NCI-H748 treated with DMSO at 0.1 percent for 48 hours (cell line): ENCODE measurements around the gene FFAR3.
"Not testable (repeated sequence)": the region's sequence is repeated elsewhere in the genome, so short reads cannot be mapped to it uniquely, and the experiment has no call there.

ENCODE experiments used
- DNase-seq: peaks from one replicate; lab custom pipeline; 2025; lab: John Stamatoyannopoulos, UW

FFAR3 gene

DNA sequence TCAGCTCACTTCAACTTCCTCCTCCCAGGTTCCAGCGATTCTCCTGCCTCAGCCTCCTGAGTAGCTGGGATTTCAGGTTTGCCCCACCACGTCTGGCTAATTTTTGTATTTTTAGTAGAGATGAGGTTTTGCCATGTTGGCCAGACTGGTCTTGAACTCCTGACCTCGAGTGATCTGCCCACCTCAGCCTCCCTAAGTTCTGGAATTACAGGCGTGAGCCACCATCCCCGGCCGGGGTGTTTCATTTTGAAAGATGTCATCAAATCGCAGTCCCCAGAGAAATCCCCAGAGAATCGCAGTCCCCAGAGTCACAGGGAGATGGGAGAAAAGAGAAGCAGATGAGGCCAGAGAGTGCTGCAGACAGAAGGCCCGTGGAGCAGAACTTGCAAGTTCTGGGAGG, 43.2 kb downstream of the FFAR3 start:
- not testable (repeated sequence) for DNase-seq

DNA sequence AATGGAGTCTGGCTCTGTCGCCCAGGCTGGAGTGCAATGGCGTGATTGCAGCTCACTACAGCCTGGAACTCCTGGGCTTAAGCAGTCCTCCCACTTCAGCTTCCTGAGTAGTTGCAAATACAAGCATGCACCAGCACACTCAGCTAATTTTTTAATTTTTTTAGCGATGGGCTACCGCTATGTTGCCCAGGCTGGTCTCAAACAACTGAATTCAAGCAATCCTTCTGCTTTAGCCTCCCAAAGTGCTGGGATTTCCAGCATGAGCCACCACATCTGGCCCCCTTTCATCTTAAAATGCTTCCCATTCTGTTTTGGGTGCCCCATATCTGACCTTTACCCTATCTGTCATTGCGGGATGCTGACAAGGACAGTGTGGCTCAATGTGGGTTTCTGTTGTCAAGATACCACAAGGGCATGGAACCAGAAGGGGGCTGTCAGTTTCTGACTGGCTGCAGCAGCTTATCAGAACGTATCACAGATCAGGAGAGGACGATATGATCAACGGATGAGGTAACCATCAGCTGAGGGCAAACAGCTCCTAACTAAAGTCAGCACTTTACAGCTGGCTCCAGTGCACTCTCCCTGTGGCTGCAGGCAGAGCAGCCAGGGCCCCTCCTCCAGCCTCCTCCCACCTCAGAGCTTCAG, 45.0 kb downstream of the FFAR3 start:
- no peak for DNase-seq

DNA sequence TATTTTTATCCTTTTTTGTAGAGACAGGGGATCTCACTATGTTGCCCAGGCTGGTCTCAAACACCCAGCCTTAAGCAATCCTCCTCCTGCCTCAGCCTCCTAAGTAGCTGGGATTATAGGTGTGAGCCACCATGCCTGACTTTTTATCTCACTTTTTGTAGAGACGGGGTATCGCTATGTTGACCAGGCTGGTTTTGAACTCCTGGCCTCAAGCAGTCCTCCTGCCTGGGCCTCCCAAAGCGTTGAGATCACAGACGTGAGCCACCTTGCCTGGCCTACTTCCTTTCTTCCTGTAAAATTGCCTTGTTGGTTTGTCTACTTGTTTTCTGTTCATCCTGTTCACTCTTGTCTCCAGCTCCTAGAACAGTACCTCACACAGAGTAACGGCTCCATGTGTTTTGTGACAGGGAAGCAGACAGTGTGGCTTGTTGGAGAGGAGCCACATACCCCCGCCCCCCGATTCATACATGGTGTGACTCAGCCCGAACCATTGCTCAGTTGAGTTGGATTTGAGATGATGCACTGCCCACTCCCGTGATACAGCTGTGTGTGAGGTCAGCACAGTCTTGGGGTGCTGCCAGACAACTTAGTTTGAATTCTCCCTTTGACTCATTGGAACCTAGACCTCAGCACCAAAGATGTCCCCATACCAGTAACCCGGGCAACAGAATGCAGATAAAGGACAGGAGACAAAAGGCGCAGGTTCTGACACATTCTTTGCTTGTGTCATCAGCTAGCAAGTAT, 46.8 kb downstream of the FFAR3 start:
- no peak for DNase-seq

DNA sequence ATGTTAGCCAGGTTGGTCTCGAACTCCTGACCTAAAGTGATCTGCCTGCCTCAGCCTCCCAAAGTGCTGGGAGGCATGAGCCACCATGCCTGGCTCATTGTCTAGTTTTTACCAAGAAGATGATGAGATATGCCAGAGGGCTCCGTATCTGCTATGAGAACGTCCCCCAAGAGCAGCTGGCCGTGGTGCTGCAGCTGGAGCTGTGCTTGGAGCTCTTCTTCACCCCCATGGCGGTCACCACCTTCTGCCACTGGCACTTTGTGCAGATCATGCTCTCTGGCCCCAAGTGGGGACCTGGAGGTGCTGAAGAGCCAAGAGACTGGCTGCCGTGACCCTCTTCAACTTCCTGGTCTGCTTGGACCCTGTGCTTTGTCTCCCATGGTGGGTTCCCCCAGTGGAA, 49.4 kb downstream of the FFAR3 start:
- no peak for DNase-seq

DNA sequence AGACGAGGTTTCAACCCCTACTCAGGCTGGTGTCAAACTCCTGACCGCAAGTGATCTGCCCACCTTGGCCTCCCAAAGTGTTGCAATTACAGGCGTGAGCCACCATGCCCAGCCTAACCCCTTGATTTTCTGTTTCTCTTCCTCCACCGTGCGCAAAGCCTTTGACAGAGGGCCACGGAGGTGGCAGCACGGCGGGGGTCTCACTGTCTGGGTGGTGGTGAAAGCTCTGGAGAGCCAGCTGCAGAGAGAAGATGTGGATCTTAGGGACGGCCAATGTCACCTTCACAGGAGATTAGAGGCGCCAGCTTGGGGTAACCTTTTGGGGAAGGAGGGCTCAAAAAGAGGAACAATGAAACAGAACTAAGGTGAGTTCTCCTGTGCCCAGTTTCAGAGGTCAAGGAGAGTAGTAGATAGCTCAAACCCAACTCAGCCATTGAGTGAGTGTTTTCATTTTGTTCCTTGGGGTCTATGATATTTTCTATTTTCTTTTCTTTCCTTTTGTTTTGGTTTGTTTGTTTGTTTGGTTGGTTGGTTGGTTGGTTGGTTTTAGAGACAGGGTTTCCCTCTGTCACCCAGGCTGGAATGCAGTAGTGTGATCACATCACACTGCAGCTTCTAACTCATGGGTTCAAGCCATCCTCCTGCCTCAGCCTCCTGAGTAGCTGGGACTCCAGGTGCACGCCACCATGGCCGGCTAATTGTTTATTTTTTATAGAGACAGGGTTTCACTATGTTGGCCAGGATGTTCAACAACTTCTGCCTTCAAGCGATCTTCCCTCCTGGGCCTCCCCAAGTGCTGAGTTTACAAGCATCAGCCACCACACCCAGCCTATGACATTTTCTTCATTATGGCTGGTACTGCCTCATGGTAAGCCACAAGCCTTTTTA, 50.3 kb downstream of the FFAR3 start:
- DNase-seq, result no peak

DNA sequence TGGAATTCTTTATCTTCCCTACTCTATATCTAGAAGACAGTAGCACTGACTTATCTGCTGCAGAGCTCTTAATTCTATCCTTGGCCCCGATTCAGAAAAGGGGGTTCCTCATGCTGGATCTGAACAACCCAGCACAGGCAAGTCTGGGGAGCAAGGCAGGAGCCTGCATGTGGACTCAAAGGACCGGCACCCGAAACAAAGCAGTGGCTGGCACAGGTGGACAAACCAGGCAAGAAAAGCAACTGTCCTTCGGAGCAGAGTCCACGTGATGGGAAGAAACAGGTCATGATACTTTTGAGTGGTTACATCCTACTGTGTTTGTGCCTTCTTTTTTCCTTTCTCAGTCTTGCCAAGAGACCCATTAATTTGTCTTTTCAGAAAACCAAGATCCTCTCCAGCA, 50.9 kb downstream of the FFAR3 start:
- DNase-seq, result no peak
